Lower leg skin (tissue), 3 donors: ENCODE results near the gene MAEA.

Experiments used
- POLR2A ChIP-seq, 2 donors: fragments of 450-650 bp; IDR thresholded peaks; one replicate each; pipeline ENCODE4 v1.6.1; 2016 to 2017; ENCODE audit warnings: antibody characterized with exemption in 2 of 2, mild to moderate bottlenecking in 1 of 2, moderate library complexity in 1 of 2
- TF ChIP-seq, protein P1 (sequence below), 3 donors: fragments of 450-650 bp; IDR thresholded peaks; one replicate each; pipeline ENCODE4 v1.5.1; 2016; ENCODE audit warnings: antibody characterized with exemption in 3 of 3, mild to moderate bottlenecking in 3 of 3, moderate library complexity in 2 of 3

GRCh38 chr4:1243451-1244080 lies 46.1 kb upstream of the MAEA start:
- TF ChIP-seq, protein P1, sequence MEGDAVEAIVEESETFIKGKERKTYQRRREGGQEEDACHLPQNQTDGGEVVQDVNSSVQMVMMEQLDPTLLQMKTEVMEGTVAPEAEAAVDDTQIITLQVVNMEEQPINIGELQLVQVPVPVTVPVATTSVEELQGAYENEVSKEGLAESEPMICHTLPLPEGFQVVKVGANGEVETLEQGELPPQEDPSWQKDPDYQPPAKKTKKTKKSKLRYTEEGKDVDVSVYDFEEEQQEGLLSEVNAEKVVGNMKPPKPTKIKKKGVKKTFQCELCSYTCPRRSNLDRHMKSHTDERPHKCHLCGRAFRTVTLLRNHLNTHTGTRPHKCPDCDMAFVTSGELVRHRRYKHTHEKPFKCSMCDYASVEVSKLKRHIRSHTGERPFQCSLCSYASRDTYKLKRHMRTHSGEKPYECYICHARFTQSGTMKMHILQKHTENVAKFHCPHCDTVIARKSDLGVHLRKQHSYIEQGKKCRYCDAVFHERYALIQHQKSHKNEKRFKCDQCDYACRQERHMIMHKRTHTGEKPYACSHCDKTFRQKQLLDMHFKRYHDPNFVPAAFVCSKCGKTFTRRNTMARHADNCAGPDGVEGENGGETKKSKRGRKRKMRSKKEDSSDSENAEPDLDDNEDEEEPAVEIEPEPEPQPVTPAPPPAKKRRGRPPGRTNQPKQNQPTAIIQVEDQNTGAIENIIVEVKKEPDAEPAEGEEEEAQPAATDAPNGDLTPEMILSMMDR (IDR thresholded peaks at IDR 0.05): no peak
- no peak for TF ChIP-seq POLR2A (IDR thresholded peaks at IDR 0.05)
